Renal cortex interstitium (tissue), 11 donors: ENCODE measurements around the gene IL21R. TPM values are rescaled to one million over a fixed set of nuclear protein-coding genes. Genes with fewer than 3 reads are reported as not detected.
"Not testable (repeated sequence)": the region's sequence is repeated elsewhere in the genome, so short reads cannot be mapped to it uniquely, and the experiment has no call there.

Source experiments
- DNase-seq, 11 donors: peaks; one replicate each; pipeline ENCODE4 v3.0.0-alpha.2; 2013; ENCODE audit warnings: low read depth in 9 of 11, low spot score in 4 of 11; ENCODE audit errors: extremely low read depth in 1 of 11
- polyA plus RNA-seq, 3 donors: library from polyadenylated mRNA; unstranded; fragments of 120-200 nt; gene quantifications; one replicate each; pipeline ENCODE4 v1.2.1, GENCODE V29; 2013; ENCODE audit not compliant: insufficient read length in 3 of 3

Gene IL21R
- polyA plus RNA-seq, 3 donors: 0.14 to 0.32 (median 0.17) TPM

DNA sequence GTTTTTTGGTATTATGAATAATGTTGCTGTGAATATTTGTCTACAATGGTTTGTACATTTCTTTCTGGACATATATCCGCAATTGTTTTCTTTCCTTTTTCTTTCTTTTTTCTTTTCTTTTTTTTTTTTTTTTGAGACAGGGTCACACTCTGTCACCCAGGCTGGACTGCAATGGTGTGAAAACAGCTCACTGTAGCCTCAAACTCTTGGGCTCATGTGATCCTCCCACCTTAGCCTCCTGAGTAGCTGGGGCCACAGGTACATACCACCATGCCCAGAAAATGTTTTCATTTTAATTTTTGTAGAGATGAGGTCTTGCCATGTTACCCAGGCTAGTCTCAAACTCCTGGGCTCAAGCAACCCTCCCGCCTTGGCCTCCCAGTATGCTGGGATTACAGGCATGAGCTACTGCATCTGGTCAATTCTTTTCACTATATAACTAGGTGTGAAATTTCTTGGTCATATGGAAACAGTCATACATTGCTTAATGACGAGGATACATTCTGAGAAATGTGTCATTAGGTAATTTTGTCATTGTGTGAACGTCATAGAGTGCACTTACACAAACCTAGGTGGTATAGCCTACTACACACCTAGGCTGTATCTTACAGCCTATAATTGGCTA is 15.2 kb downstream of the IL21R start:
- DNase-seq: no peak

DNA sequence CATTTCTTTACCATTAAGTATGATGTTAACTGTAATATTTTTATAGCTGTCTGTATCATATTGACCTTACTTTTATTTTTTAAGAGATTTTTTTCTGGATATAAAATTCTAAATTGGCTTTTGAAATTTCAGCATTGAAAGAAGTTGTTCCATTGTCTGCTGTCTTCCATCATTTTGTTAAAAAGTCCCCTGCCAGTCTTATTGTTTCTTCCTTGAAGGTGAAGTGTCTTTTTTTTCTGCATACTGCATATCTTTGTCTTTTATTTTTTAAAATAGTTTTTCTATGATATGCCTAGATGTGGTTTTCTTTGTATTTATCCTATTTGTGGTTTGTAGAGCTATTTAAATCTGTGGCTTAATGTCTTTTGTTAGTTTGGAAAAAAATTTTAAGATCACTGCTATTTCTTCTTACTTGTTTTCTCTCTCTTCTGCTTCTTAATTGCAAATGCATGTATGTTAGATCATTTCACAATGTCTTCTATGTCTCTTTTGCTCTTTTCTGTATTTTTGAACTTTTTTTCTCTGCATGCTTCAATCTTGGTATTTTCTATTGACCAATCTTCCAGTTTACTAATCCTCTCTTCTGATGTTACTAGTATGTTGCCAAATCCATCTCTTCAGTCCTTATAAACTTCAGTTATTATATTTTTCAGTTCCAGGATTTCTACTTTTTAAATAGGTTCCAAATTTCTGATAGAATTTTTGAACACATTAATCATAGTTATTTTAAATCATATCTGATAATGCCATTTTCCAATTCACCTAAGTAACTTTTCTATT is 20.2 kb downstream of the IL21R start:
- DNase-seq: no peak

DNA sequence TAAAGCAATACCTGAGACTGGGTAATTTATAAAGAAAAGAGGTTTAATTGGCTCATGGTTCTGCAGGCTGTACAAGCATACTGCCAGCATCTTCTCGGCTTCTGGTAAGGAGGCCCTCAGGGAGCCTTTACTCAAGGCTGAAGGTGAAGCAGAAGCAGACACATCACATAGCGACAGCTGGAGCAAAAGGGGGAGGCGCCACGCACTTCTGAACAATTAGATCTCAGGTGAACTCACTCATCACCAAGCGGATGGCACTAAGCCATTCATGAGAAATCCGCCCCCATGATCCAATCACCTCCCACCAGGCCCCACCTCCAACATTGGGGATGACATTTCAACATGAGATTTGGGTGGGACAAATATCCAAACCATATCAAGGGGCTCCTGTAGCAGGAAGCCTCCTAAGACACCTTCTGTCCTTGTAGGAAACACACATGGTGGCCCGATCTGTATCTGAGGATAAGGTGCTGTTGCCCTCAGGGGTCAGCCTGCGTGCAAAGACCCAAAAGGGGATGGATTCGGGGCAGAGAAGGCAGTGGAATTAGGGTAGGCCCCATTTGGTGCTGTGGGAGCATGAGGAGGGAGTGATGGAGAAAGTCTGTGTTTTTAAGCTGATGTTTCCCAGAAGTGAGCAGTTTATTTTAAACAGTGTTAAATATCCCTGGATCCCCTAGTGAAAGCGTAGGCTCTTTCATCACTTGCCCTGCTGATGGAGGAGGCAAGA is 23.0 kb downstream of the IL21R start:
- DNase-seq: no peak

DNA sequence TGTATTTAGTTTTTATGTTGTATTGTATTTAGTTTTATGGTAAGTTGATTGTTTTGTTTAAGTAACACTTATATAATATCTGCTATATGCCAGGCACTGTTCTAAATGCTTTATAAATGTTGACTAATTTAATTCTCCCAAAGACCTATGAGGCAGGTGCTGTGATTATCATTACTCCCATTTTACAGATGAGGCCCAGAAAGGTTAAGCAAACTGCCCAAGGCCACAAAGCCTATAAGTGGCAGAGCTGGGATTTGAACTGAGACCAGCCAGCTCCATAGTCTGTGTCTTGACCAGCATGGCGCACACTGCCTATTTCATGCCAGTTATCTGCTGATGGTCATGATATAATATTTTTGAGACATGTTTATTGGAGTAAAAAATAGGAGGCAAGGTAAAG is 24.0 kb downstream of the IL21R start:
- no peak for DNase-seq

DNA sequence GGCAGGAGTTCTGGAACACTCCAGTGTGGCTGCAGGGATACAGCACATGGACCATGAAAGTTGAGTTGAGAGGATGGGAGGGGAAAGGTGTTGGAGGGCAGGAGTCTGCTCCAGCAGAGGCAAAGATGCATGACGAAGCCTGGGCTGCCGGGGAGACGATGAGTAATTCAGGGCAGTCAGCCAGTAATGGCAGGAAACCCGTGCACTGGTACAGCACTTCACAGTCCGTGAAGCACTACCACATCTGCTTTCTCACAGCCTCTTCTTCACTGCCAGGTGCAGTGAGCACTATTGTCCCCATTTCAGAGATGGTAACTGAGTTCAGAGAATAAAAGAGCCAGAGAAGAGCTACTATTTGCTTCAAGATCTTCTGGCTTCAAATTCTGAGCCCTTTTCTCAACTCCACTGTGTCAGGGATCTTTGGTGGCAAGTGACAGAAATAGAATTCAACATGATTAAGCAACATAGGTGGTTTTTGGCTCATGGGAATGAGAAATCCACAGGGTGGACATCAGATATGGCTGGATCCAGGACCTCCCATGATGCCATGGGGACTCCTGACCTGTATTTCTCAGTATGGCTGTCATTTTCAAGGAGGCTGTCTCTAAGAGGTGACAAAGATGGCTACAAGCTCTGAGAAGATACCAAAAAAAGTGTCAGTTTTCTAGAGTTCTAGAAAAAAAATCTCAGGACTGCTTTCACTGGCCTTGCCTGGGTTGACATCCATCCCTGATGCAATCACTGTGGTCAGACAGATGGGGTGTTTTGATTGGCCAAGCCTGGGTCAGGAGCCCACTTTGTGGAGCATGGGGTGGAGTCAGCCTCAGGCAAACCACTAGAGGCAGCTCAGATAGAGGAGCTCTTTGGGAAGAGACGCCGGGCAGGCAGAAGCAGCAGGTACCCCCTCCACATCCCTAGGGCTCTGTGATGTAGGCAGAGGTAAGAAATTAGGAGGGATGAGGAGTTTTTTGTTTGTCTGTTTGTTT is 24.7 kb downstream of the IL21R start:
- no peak for DNase-seq

GRCh38 chr16:27427538-27427937 is 25.6 kb downstream of the IL21R start:
- no peak for DNase-seq

- DNase-seq: no peak
Observed at GRCh38 chr16:27428026-27428785, 26.2 kb downstream of the IL21R start.

DNA sequence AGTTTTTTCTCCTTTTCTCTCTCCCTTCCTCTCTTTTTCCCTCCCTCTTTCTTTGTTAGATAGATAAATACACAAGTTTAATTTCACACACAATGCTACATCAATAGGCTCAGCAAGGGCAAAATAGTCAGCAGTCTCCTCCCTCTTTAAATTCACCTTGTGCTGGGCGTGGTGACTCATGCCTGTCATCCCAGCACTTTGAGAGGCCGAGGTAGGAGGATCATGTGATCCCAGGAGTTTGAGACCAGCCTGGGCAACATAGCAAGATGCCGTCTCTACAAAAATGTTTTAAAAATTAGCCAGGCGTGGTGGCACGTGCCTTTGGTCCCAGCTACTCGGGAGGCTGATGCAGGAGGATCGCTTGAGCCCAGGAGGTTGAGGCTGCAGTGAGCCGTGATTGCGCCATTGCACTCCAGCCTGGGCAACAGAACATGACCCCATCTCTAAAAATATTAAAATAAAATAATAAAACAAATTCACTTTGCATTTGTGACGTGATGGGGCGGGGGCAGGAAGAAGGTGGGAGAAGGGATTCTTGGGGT is 27.4 kb downstream of the IL21R start:
- DNase-seq: no peak

- no peak for DNase-seq
Observed at GRCh38 chr16:27429981-27430441, 28.0 kb downstream of the IL21R start.

- DNase-seq: no peak
Observed at GRCh38 chr16:27430512-27430911, 28.5 kb downstream of the IL21R start.

DNA sequence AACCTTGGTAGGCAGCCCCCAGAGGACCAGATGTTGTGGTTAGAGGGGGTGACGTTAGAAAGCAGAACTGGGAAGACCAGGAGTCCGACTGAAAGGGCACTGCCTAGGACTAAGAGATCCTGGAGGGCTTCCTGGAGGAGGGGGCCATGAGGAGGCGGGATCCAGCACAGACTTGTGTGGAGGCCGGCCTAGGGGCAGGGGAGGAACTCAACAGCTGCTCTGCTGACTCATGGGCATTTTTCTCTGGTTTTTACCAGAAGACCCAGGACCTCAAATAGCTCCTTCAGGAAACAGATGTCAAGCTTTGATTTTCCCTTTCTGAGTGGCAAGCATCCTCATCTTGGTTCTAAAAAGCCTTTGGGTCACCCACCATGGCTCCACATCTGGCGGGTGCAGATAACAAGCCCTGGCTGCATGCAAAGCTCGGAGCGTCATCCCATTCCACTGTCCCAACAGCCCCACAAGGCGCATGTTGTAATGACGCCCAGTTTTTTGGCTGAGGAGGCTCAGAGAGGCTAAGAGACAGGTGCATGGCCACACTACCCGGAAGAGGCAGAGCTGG is 29.0 kb downstream of the IL21R start:
- DNase-seq: no peak

- DNase-seq: no peak
Observed at GRCh38 chr16:27431773-27432532, 30.0 kb downstream of the IL21R start.

DNA sequence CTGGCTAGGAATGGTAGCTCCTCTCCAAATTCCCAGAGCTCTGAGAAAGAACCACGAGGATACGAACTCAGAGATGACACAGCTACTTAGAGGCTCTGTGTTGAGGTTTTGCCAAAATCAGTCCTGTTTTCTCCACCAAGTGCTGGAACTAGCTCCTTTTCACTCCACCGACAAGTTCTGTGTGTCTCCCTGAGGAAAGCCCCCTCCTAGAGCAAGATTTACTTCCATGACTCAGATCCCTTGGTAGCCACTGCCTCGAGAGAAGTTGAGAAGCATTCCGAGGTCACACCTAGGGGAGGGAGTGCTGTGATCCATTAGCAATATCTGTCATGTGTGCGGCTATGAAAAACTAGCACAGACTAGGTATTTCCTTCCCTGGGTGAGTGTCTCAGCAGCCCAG is 30.6 kb downstream of the IL21R start:
- DNase-seq: no peak

DNA sequence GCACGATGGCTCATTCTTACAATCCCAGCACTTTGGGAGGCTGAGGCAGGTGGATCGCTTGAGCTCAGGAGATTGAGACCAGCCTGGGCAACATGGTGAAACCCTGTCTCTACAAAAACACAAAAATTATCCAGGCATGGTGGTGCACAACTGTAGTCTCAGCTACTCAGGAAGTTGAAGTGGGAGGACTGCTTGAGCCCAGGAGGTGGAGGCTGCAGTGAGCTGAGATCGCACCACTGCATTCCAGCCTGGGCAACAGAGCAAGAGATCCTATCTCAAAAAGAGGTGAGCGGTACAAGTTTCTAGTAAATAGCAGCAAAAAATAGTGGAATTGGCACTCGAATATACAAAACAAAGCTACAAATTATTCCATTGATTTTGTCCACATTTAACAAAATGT is 31.2 kb downstream of the IL21R start:
- DNase-seq: not testable (repeated sequence)

- DNase-seq: no peak
Observed at GRCh38 chr16:27433636-27434035, 31.7 kb downstream of the IL21R start.

GRCh38 chr16:27434141-27435051 is 32.4 kb downstream of the IL21R start:
- no peak for DNase-seq
